BJ (cell line): ENCODE data around the gene GALNT17. TPM values are rescaled to one million over a fixed set of nuclear protein-coding genes. Genes with fewer than 3 reads are reported as not detected.

Experiments
- CTCF ChIA-PET: fragments of 350-600 bp; formaldehyde crosslinking; extraction: SDS; loops from one replicate; lab custom pipeline; 2021; ENCODE audit warnings: antibody characterized with exemption, inconsistent platforms; lab: Yijun Ruan, JAX
- POLR2A ChIA-PET: fragments of 300-600 bp; sonication (Branson Sonifier 250); formaldehyde crosslinking; extraction: SDS; loops from one replicate; lab custom pipeline; 2021; ENCODE audit warnings: antibody characterized with exemption; lab: Charles Lee
- DNase-seq: peaks from one replicate; pipeline ENCODE4 v3.0.0-alpha.2; 2011; ENCODE audit warnings: low read depth
- H3K27me3 ChIP-seq: 2 replicates; pipeline ENCODE4 v1.6.0; 2011; ENCODE audit warnings: low read length; ENCODE audit not compliant: control insufficient read depth, insufficient read depth
- H3K36me3 ChIP-seq: 2 replicates; pipeline ENCODE4 v1.5.1; 2011; ENCODE audit warnings: low read length; ENCODE audit not compliant: control insufficient read depth, insufficient read depth
- H3K4me3 ChIP-seq: 2 replicates; pipeline ENCODE4 v1.5.1; 2011; ENCODE audit warnings: low read depth, mild to moderate bottlenecking, control low read depth, low read length
- CTCF ChIP-seq: IDR thresholded peaks from 2 replicates; pipeline ENCODE4 v1.5.1; 2011; ENCODE audit warnings: low read depth, mild to moderate bottlenecking, control low read depth, inconsistent platforms, low read length, moderate library complexity; ENCODE audit not compliant: insufficient read depth
- polyA plus RNA-seq: library from polyadenylated mRNA; depleted of rRNA; stranded (reverse); fragments of >200 nt; gene quantifications from 2 replicates; pipeline ENCODE4 v1.2.3, GENCODE V29; 2011

The GALNT17 gene
- polyA plus RNA-seq, 1 experiment = not detected

- CTCF ChIA-PET = interaction anchor here (0.9 kb wide), 1 partner anchor 10 kb away, joined by 3 read pairs; no protein-coding TSS in a partner anchor
- TF ChIP-seq CTCF = no peak
- DNase-seq = no peak
- no peaks in the 10 kb centered on the region for H3K36me3 ChIP-seq
- no peak overlapping the region for H3K4me3 ChIP-seq
- no peaks in the 10 kb centered on the region for H3K27me3 ChIP-seq
- POLR2A ChIA-PET = no interaction called here
These were observed 518.9 kb downstream of the GALNT17 start for GRCh38 chr7:71650653-71651337.

- POLR2A ChIA-PET = no interaction called here
- TF ChIP-seq CTCF = no peak
These were observed 520.6 kb downstream of the GALNT17 start for GRCh38 chr7:71652510-71652909.

GRCh38 chr7:71657386-71657785 is 525.4 kb downstream of the GALNT17 start:
- no peaks in the 10 kb centered on the region for H3K27me3 ChIP-seq
- POLR2A ChIA-PET = no interaction called here
- TF ChIP-seq CTCF = no peak
- no peak for DNase-seq
- no peaks in the 10 kb centered on the region for H3K36me3 ChIP-seq
- CTCF ChIA-PET = no interaction called here
- H3K4me3 ChIP-seq = no peak overlapping the region

More at GRCh38 chr7:71652510-71652909, 520.6 kb downstream of the GALNT17 start:
- no peaks in the 10 kb centered on the region for H3K27me3 ChIP-seq
- CTCF ChIA-PET = no interaction called here
- no peak overlapping the region for H3K4me3 ChIP-seq
- no peaks in the 10 kb centered on the region for H3K36me3 ChIP-seq
- DNase-seq = no peak

GRCh38 chr7:71659622-71660021 is 527.7 kb downstream of the GALNT17 start:
- no peak overlapping the region for H3K4me3 ChIP-seq
- CTCF ChIA-PET = no interaction called here

More at GRCh38 chr7:71659622-71660021, 527.7 kb downstream of the GALNT17 start:
- TF ChIP-seq CTCF = no peak
- POLR2A ChIA-PET = no interaction called here
- Histone ChIP-seq H3K27me3 (no peaks in the 10 kb centered on the region), H3K36me3 (no peaks in the 10 kb centered on the region)
- DNase-seq = no peak
